ENCODE data around the gene FRMD1.

- TF ChIP-seq CTCF (IDR thresholded peaks at IDR 0.05) (no peak), POLR2A (IDR thresholded peaks at IDR 0.05) (no peak)
These were observed 24.0 kb downstream of the FRMD1 start for GRCh38 chr6:168054765-168055560.

All from right lobe of liver (tissue), 4 donors.